Measurements from ENCODE around the gene RGS16. TPM values are rescaled to one million over a fixed set of nuclear protein-coding genes. Genes with fewer than 3 reads are reported as not detected.
"Not testable (repeated sequence)": the region's sequence is repeated elsewhere in the genome, so short reads cannot be mapped to it uniquely, and the experiment has no call there.

Gene RGS16
- total and polyA plus RNA-seq, 12 donors: 0.36 to 7.8 (median 3.7) TPM

DNA sequence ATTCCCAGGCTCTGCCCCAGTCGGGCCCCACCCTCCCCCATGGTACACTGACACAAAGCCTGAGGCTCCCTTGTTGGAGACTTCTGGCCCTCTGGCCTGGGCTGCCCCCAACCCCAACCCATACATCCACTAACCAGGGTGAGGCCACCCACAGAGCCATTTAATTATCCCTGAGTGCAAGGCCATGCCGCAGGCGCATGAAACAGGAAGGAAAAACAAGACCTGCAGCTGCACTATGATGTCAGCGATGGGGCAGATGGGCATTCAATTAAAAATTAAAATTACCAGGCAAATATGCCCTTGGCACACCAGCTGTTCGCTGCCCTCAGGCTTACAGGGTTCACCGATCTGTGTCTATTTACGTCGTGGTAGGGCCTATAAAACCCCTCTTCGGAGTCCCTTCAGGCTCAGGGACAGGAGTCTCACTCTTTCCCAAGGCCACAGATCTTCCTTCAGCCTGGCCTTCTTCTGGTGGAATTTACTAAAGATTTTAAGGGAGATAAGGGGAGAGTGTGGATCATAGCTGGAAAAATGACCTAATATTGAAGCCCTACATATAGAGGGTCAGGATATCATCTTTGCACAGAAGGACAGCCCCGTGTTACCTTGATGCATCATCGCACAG lies 29.6 kb upstream of the RGS16 start:
- no peaks in the 10 kb centered on the region for H3K4me1 ChIP-seq (replicated peaks in 1 of 2)
- no peaks in the 10 kb centered on the region for H3K36me3 ChIP-seq (replicated peaks in 1 of 2)
- no peaks in the 10 kb centered on the region for H3K27me3 ChIP-seq
- no peaks in the 10 kb centered on the region for H3K9me3 ChIP-seq (replicated peaks in 1 of 3)
- intact Hi-C loops (cut with DNase I): no loop called here
- H3K4me3 ChIP-seq: no peak overlapping the region
- peak in 1 of 7 donors; percentile 80 for DNase-seq
- no peak for TF ChIP-seq POLR2A (IDR thresholded peaks at IDR 0.05)
- TF ChIP-seq, protein P1, sequence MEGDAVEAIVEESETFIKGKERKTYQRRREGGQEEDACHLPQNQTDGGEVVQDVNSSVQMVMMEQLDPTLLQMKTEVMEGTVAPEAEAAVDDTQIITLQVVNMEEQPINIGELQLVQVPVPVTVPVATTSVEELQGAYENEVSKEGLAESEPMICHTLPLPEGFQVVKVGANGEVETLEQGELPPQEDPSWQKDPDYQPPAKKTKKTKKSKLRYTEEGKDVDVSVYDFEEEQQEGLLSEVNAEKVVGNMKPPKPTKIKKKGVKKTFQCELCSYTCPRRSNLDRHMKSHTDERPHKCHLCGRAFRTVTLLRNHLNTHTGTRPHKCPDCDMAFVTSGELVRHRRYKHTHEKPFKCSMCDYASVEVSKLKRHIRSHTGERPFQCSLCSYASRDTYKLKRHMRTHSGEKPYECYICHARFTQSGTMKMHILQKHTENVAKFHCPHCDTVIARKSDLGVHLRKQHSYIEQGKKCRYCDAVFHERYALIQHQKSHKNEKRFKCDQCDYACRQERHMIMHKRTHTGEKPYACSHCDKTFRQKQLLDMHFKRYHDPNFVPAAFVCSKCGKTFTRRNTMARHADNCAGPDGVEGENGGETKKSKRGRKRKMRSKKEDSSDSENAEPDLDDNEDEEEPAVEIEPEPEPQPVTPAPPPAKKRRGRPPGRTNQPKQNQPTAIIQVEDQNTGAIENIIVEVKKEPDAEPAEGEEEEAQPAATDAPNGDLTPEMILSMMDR (IDR thresholded peaks at IDR 0.05): no peak
- 59 to 65% (median 65%) methylated on average over 8 to 11 of the region's 11 CpGs for WGBS, 4 donors
- no peak overlapping the region for H3K27ac ChIP-seq

- intact Hi-C loops (cut with DNase I): no loop called here
- Histone ChIP-seq H3K4me3 (no peak overlapping the region), H3K9me3 (replicated peaks in 1 of 3) (no peaks in the 10 kb centered on the region), H3K4me1 (replicated peaks in 1 of 2) (no peaks in the 10 kb centered on the region), H3K27ac (no peak overlapping the region), H3K36me3 (replicated peaks in 1 of 2) (no peaks in the 10 kb centered on the region), H3K27me3 (no peaks in the 10 kb centered on the region)
- DNase-seq: no peak
- TF ChIP-seq, protein P1 (IDR thresholded peaks at IDR 0.05): no peak
- no peak for TF ChIP-seq POLR2A (IDR thresholded peaks at IDR 0.05)
Measured at GRCh38 chr1:182633031-182633430, 28.8 kb upstream of the RGS16 start.

DNA sequence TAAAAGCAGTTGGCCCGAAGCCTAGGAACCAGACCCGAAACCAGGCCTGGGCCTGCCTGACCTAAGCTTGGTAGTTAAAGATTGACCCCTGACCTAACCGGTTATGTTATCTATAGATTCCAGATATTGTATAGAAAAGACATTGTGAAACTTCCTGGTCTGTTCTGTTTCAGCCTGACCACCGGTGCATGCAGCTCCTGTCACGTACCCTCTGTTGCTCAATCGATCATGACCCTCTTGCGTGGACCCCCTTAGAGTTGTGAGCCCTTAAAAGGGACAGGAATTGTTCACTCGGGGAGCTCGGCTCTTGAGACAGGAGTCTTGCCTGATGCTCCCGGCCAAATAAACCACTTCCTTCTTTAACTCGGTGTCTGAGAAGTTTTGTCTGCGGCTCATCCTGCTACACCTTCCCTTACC lies 28.3 kb upstream of the RGS16 start:
- H3K36me3 ChIP-seq (replicated peaks in 1 of 2); H3K4me1 ChIP-seq (replicated peaks in 1 of 2); H3K9me3 ChIP-seq (replicated peaks in 1 of 3); H3K27ac ChIP-seq; H3K4me3 ChIP-seq; DNase-seq; H3K27me3 ChIP-seq; intact Hi-C loops (cut with DNase I): not testable (repeated sequence)
- WGBS, 4 donors: 66 to 78% (median 73%) methylated on average over 12 of the region's 12 CpGs

GRCh38 chr1:182631954-182632353 lies 27.8 kb upstream of the RGS16 start:
- Histone ChIP-seq H3K4me3 (no peak overlapping the region), H3K27ac (no peak overlapping the region), H3K36me3 (replicated peaks in 1 of 2) (no peaks in the 10 kb centered on the region), H3K27me3 (no peaks in the 10 kb centered on the region), H3K9me3 (replicated peaks in 1 of 3) (no peaks in the 10 kb centered on the region), H3K4me1 (replicated peaks in 1 of 2) (no peaks in the 10 kb centered on the region)
- DNase-seq: no peak
- 78 to 90% (median 83%) methylated on average over 1 of the region's 1 CpG for WGBS, 4 donors
- TF ChIP-seq POLR2A (IDR thresholded peaks at IDR 0.05): no peak
- TF ChIP-seq, protein P1 (IDR thresholded peaks at IDR 0.05): no peak
- intact Hi-C loops (cut with DNase I): no loop called here

DNA sequence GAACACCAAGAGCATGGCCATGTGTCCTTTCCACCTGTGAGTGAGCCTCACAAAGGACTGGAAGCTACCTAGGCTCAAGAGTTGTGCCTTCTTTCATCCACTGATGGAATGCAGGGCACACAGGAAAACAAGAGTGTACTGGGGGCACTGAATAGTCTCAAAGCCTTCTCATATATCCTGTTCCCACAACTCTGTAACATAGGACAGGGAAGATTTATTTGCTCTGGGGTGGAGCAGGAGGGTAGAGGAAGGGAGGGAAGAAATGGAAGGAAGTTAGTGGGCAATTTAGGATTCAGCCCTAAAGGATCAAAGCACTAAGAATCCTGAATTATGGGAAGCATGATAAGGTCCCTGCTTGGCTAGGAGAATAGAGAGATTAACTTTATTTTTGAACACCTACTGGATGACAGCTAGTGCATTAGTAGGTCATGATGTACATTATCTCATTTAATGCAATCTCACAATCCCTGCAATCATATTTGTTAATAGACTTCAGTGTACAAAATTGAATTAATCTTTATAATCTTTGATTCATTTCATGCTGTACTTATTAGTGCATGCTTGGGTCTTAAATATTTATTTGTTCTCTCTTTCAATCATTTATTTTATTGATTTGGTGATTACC lies 27.0 kb upstream of the RGS16 start:
- no peaks in the 10 kb centered on the region for H3K36me3 ChIP-seq (replicated peaks in 1 of 2)
- no peak for DNase-seq
- no peak overlapping the region for H3K4me3 ChIP-seq
- H3K9me3 ChIP-seq (replicated peaks in 1 of 3): no peaks in the 10 kb centered on the region
- no peak overlapping the region for H3K27ac ChIP-seq
- H3K4me1 ChIP-seq (replicated peaks in 1 of 2): no peaks in the 10 kb centered on the region
- TF ChIP-seq, protein P1 (IDR thresholded peaks at IDR 0.05): no peak
- TF ChIP-seq POLR2A (IDR thresholded peaks at IDR 0.05): no peak
- intact Hi-C loops (cut with DNase I): no loop called here
- H3K27me3 ChIP-seq: no peaks in the 10 kb centered on the region
